Retinal pigment epithelial cell (primary cell): ENCODE results near the gene TSPAN16.
A peak's percentile ranks its signal among the peaks of the same experiment; 100 is the strongest.

Source experiments
- DNase-seq: peaks from one replicate; pipeline ENCODE4 v3.0.0-alpha.2; 2010; ENCODE audit warnings: low read depth
- H3K4me3 ChIP-seq: 2 replicates; pipeline ENCODE4 v1.5.1; 2011; ENCODE audit warnings: mild to moderate bottlenecking, low read length, control low read depth, moderate library complexity
- CTCF ChIP-seq: conservative IDR thresholded peaks from 2 replicates; pipeline ENCODE4 v1.5.1; 2011; ENCODE audit warnings: low read depth, low read length, control low read depth, inconsistent platforms

TSPAN16 gene

GRCh38 chr19:11293433-11294389 lies 2.2 kb upstream of the TSPAN16 start:
- peak; percentile 96 for TF ChIP-seq CTCF

GRCh38 chr19:11295180-11295579 lies 780 bp upstream of the TSPAN16 start:
- no peak for DNase-seq
- no peak for TF ChIP-seq CTCF

More at GRCh38 chr19:11293433-11294389, 2.2 kb upstream of the TSPAN16 start:
- H3K4me3 ChIP-seq, result peak overlapping the region; percentile 28
- peak; percentile 35 for DNase-seq

GRCh38 chr19:11296264-11296663 lies 304 bp downstream of the TSPAN16 start:
- no peak for TF ChIP-seq CTCF
- DNase-seq, result no peak
- H3K4me3 ChIP-seq, result no peak overlapping the region

More at GRCh38 chr19:11295180-11295579, 780 bp upstream of the TSPAN16 start:
- H3K4me3 ChIP-seq, result no peak overlapping the region

- H3K4me3 ChIP-seq, result no peak overlapping the region
- no peak for DNase-seq
- no peak for TF ChIP-seq CTCF
These were observed 4.2 kb downstream of the TSPAN16 start for GRCh38 chr19:11299946-11300810.

- DNase-seq, result no peak
- H3K4me3 ChIP-seq, result no peak overlapping the region
- TF ChIP-seq CTCF, result no peak
These were observed 4.8 kb downstream of the TSPAN16 start for GRCh38 chr19:11300811-11301120.

GRCh38 chr19:11304936-11305335 lies 9.0 kb downstream of the TSPAN16 start:
- no peak for DNase-seq
- no peak overlapping the region for H3K4me3 ChIP-seq
- TF ChIP-seq CTCF, result no peak
